ENCODE measurements around the gene CCDC14.
A peak's percentile ranks its signal among the peaks of the same experiment; 100 is the strongest.
"Not testable (repeated sequence)": the region's sequence is repeated elsewhere in the genome, so short reads cannot be mapped to it uniquely, and the experiment has no call there.

CCDC14 gene

DNA sequence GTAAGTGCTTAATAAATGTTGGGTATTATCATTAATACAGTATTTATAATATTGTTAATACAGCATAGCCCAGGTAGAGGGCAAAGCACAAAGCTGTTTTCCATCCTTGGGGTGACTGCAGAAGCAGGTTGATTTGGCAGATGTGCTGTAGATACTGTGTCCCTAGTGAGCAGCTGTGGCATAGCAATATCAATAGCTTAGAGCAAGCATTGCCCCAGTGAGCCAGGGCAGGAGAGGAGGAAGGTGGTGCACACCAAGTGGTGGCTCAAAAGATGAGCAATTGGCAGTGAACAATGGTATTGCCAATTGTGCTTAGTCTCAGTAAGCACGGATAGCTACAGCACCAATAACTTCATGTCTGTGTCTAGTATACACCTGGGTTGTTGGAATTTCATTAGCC lies 5.8 kb upstream of the CCDC14 start:
- FAIRE-seq, result not testable (repeated sequence)

DNA sequence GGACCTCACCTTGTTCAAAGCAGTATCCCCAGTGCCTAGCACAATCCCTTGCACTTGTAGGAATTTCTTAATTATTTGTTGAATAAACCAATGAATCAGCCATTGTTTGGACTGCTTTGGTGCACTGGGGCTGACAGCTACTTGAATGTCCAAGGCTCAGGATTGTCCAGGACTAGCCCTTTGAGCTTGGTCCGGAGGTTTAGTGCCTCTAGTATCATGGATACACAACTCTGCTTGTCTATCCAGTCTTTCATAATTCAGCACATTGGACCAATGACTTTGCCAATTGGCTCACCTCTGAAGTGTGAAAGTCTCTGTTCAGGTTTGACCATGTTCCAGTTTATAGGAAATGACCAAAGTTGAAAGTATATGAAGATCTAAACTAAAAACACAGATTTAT lies 3.8 kb upstream of the CCDC14 start:
- FAIRE-seq, result not testable (repeated sequence)

DNA sequence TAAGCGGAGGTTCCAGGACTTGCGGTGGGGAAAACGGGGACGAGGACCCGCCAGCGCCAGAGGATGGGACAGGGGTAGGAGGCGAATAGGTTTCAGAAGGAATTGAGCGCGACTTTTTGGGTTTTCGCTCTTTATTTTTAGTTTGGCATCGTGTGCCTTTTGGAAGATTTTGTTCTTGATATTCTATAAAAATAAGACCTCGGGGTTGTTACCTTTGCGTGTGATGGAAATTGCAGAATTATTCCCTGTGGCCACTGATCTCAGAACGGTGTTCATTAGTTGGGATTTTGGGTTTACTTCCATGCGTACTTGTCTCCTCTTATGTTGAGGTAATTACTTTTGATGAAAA lies 453 bp upstream of the CCDC14 start:
- FAIRE-seq, result no peak

DNA sequence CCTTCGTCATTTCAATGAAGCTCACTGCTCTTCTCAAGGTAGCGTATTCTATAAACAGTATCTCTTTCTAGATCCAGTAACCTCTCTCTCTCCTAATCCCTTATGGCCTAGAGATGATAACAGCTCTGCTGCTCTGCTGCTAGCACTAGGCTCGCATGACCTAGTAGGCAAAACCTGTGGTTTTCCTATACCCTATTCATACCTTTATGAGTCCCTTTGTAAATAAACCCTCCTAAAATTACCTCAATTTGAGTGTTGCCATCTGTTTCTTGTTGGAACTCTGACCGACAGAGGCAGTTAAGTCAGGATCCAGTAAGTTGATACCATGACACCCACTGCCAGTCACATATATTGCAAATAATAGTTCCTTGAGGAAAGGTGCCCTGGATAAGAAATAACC lies 7.3 kb downstream of the CCDC14 start:
- no peak for FAIRE-seq

DNA sequence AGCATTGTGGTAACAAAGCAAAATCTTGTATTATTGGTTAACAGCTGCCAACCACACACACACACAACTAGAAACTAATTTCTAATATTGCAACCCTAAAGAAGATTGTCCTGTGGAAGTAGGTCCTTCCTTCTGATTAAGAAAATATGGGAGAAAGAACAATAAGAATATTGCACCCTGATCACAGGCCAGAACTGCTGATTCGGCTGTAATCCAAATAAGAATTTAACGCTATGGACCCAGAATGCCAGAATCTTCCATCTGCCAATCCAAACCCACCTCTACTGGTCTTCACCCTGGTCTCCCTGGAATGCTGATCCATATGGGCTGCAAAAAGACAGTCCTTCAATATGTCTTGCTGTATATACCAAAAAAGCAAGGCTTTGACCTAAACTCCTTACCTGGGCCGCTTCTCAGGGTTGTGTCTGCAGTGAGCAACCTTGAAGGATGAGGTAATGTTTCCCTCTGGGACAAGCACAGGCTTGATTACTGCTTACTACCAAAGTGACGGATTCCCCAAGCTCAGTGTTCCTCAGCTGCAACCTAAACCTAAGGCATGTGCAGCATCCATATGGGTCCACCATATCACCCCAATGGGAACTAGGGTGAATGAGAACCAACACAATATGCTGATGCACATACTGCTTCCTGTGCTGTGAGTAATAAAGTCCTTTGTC lies 8.0 kb downstream of the CCDC14 start:
- no peak for FAIRE-seq

DNA sequence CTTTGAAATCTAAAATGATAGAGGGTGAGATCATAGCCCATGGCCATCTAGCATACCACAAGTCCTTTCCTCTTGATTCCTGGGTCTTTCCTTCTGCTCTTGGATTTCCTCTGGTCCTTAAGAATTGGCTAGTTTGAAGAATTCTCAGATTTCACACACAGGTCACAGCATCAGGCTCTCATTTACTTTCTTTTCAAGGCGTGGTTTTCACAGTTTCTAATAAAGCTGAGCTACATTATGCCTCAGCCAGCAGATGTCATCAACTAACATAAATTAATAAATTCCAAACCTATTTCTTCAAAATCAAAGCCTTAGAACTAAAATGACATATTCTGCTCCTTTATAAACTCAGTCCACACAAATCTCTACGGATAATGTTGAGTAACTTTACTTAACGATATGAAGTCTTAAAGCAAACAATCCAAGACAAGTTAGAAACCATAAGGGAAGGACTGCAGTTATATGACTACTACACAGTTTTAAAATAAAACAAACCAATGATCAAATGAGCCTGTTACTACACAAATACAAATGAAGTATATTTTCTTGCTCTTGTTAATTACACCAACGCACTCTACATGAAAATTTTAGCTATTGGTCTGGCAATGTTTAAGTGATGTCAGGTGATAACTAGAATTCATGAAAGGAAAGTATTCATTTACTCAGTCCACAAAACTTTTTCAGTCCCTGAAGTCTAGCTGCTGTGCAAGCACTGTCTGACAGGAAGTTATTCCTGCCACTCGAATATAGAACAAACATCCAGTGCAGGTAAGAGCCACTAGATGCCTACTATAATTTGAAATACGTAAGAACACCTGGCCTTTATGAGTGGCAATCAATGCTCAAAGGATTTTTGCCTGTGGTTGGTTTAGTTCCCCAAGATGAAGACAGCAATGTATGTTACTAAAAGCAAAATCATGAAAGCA lies 9.2 kb downstream of the CCDC14 start:
- FAIRE-seq, result no peak

DNA sequence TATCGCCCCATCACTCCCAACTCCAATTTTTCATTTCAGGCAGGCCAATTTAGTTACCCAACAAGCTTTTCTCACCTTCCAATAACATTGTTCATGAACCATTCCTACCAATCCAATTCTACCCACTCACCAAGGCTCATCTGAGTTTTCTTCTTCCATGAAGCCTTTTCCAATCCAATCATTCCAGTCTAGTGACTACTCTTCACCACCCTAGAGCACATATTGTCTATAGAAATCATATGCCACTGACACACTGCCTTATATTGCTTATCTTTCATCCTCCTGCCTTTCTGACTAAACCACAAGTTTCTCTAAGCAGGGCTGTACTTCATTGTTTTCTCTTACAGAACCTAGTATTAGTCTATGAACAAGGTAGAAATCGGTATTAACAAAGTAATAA lies 11.4 kb downstream of the CCDC14 start:
- no peak for FAIRE-seq

DNA sequence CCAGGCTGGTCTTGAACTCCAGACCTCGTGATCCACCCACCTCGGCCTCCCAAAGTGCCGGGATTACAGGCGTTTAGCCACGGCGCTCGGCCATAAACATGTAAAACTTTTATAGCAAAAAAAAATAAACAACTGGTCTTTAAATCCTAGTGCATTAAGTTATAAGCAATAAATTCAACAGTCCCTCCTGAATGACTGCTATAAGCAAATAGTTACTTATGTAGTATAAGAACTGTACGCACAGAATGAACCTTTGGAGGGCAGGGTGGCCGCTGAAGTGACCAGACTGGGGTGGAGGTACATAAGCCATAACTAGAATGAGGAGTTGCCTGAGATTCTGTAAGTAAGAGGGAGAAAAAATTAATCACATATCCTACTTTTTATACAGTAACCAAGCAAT lies 12.6 kb downstream of the CCDC14 start:
- FAIRE-seq, result no peak

DNA sequence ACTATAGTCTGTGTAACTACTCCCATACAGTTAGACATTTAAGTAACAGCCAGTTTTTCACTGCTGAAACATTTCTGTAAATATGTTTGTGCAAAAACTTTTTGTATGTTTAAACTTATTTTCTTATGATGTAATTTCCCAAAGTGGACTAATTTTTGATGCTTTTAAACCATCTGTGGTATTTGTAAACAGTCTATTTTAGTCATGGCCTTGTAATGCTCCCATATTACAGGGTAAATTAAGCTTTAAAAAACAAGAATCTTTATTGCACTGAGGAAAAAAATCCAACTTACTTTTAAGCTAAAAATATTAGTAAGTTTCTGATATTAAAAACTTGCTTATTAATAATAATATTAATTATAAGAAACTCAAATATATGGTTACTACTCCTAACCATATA lies 13.5 kb downstream of the CCDC14 start:
- no peak for FAIRE-seq

DNA sequence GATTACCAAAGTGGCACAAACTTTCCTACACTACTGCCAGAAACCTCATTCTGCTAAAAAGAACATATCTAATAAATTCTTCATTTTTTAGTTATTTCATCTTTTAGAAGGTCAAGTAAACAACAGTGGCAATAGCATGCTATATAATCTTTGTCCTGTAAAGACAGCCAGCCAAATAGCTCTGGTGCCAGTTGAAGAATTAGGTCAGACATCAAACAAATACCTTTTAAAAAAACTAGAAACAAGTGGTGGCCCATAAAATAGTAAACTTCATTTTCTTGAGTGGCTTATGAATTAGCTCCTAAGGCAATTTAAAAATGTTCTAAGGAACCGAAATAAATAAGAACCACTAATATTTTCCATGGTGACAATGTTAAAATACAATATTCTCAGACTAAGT lies 19.5 kb downstream of the CCDC14 start:
- no peak for FAIRE-seq

DNA sequence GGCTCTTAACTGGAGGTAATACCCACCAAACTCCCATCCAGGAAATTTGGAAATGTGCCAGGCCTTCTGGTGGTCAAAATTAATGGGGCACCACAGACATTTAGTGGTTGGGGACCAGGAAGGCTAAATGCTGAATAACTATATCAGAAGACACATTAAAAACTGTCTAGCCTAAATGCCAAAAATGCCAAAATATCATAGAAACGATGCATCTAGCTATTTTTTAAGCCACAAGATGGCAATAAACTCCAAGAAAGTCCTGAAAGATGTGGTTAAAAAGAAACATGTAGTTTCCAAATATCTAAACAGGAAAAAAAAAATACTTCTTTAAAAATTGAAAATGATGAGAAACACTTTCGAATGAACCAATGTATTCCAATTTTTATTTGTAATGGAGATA lies 19.9 kb downstream of the CCDC14 start:
- no peak for FAIRE-seq

DNA sequence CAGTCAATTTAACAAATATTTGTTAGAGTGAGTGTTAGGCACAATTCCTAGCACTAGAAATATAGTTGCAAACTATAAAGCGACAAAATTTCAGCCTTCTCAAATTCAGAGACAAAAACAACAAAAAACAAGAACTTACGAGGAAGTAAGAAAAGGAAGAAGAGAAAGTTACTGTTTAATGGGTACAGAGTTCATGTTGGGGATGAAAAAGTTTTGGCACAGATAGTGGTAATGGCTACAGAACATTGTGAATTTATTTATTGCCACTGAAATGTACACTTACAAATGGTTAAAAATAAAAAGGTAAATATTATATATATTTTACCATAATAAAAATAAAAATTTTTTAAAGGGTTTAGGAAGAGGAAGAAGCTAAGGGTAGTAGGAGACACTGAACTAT lies 21.3 kb downstream of the CCDC14 start:
- FAIRE-seq, result peak; percentile 24

DNA sequence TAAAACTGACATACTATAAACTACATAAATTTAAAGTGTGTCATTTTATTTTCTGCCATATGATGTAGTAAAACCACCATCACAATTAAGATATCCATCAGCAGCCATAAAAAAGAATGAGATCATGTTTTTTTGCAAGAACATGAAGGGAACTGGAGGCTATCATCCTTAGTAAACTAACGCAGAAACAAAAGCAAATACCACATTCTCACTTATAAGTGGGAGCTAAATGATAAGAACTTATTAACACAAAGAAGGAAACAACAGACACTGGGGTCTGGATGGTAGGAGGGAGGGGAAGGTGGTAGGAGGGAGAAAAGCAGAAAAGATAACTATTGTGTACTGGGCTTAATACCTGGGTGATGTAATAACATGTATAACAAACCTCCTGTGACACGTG lies 24.6 kb downstream of the CCDC14 start:
- no peak for FAIRE-seq

DNA sequence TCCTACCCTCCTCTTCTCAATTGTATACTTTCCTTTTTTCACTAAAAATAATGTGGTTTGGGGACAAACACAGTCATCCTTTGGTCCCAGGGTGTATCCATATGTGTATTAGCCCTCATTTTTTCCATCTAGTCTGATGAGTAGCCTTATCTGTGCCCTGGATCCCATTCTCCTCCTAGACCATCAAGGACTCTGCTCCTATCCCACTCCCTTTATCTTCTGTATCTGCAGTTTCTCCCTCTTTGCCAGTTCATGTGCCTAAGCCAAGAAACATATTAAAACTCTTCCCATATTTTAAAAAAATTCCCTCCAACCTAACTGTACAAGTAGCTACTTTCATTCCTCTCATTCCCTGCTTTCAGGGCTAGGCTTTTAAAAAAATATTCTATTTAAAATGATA lies 25.2 kb downstream of the CCDC14 start:
- no peak for FAIRE-seq

DNA sequence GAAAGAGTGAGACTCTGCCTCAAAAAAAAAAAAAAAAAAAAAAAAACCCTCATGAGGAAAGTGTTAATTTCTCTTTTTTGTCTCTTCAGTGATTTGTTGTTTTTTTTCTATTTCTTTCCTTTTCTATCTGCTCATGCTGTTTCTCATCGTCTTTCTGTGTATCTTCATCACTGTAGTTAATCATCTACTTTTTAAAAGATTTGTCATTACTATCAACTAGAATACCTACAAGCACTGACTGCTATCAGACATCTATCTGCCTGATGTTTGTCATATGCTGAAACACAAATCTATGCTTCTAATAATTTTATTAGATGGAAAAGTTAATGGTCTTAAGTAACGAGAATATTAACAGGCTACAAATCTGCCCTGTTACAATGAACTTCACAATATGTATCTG lies 26.8 kb downstream of the CCDC14 start:
- FAIRE-seq, result no peak

DNA sequence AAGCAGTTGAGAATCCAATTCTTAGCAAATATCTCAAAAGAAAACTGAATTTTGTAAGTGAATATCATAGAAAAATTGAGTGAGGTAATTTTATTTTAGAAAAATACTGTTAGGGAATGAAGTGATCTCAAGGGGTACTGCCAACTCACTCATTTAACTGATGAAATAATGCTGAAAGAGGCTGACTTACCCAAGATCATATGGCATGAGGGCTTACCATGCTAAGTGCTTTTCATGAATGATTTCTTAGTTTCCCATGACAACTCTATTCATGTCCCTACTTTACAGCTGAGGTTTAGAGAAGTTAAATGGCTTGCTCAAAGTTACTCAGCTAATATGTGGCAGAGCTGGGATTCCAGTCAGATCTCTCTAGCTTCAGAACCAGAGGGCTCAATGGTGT lies 30.6 kb downstream of the CCDC14 start:
- no peak for FAIRE-seq

DNA sequence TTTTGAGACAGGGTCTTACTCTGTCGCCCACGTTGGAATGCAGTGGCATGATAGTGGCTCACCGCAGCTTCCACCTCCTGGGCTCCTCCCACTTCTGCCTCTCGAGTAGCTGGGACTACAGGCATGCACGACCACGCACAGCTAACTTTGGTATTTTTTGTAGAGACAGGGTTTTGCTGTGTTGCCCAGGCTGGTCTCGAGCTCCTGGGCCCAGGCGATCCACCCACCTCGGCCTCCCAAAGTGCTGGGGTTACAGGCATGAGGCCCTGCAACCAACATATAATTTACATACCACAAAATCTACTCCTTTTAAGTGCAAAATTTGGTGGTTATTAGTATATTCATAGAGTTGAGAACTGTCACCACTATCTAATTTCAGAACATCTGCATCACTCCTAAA lies 31.7 kb downstream of the CCDC14 start:
- no peak for FAIRE-seq

DNA sequence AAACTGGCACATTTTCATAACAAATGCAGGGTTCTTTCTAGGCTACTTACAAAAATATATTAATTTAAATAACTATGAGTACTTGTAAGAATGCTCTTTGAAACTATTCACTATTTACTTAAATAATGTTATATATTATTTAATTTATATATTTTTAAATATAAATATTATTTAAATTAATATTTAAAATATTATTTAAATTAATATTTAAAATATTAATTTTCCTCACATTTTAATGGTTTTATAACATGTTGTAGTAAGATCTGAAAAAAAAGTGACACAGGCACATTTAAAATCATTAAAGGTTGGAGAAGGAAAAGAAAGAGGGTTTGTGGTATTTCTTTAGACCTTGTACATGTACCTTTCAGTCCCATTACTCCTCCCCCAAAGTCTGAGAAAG lies 34.6 kb downstream of the CCDC14 start:
- FAIRE-seq, result peak; percentile 95

DNA sequence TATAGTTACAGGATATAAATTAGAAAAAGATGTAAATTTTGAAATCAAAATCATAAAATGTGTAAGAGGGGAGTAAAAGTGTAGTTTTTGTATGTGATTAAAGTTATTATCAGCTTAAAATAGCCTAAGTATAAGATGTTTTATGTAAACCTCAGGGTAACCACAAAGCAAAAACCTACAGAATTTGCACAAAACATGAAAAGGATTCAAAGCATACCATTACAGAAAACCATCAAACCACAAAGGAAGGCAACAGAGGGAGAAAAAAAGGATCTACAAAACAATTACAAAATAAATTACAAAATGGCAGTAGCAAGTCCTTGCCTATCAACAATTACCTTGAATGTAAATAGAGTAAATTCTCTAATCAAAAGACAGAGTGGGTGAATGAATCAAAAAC lies 40.2 kb downstream of the CCDC14 start:
- no peak for FAIRE-seq

DNA sequence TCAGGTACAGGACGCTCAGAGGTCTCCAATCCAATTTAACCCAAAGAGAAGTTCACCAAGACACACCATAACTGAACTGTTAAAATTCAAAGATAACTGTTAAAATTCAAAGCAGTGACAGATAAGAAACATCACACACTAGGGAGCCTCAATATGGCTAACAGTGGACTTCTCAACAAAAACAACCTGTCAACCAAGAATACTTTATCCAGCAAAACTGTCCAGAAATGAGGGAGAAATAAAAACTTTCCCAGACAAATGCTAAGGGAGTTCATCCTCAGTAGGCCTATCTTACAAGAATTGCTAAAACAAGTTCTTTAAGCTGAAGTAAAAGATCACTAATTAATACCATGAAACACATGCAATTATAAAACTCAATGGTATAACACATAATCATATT lies 40.6 kb downstream of the CCDC14 start:
- no peak for FAIRE-seq

DNA sequence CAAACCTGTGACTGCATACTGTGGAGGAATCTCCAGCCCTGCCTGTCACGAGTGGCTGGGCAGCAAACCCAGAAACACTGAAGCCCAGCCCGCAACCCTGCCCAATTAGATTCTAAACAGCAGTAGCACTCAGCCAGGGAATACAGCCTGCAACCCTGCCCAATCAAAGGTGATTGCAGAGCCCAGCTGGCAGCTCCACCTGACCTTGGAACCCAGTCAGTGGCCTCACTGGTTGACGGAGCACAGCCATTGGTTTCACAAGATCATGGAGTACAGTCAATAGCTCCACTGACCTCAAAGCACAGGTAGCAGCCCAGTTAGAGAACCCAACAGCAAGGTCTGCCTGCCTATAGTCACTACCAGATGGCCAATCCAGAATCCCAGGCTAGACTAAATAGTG lies 41.7 kb downstream of the CCDC14 start:
- FAIRE-seq, result no peak

DNA sequence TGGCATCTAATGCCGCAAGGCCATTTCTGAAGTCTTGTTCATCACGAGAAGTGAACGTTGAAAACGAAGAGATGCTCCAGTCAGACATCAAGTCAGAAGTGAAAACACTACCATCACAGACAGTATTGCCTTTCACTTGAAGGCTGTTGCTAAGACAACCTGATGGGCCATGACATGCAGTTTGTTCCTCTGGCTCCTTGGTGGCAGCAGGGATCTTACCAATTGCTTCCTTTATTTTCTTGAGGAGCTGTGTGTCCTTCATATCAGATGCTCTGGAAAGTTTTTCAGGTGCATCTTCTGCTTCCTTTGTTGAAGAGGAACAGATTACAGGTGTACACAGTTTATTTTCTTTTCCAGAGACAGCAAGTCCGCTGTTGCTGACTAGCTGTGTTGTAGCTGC lies 46.2 kb downstream of the CCDC14 start:
- no peak for FAIRE-seq

DNA sequence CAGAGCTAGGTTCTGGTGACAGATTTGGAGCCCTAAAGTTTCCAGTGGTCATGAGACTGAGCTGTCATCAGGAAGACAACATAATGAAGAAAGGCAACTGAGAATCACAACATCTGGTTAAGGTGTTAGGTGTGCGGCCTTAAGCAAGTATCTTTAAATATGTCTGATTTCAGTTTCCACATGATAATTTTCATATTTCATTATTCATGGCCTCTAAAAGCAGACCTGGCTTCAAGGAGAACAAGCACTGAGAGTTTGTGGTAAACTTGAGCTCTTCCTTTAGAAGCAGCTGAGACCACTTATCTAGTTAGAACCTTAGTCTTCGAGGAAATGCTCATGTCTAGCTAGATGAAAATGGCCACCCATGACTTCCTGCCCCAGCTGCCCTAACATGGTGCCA lies 51.2 kb downstream of the CCDC14 start:
- FAIRE-seq, result no peak

DNA sequence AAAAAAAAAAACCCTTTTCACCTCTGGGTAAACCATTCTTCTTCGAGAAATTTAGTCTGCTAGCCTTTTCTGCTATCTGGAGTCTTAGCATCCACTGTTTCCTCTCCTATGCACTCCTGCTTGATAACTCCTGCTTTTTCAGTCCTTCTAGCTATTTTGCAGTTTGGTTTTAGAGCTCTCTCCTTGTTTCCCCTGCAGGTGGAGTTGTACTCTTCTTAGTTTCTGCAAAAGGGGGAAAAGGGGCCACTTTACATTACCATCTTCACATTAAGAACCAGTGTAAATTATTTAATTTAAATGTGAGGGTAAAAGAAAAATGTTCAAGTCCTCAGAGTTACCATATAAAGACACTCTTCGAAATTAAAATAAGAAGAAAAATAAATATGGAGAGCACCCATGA lies 53.3 kb downstream of the CCDC14 start:
- FAIRE-seq, result no peak

All from colon (tissue), 2 donors.